ENCODE data around the gene CENPW. TPM values are rescaled to one million over a fixed set of nuclear protein-coding genes. Genes with fewer than 3 reads are reported as not detected.

CENPW gene
- total RNA-seq, 1 experiment from 2014 or later: 15.3 TPM

- no peak for DNase-seq (ENCODE audit: extremely low read depth, low read depth)
Measured at GRCh38 chr6:126372626-126373025, 32.7 kb downstream of the CENPW start.

DNA sequence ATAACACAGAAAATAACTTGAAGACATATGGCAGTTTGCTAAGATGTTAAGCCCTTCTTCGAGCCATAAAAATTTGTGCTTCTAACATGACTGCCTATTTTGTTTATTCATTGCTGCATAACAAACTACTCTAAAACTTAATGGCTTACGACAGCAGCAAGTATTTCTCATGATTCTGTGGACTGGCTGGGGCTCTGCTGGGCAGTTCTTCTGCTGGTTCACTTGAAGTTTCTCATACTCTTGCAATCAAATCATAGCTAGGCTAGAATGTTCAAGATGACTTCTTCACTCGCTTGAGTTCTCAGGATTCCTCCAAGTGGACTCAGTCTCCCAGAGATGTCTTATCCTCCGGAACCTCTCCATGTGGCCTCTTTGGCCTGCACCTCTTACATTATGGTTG lies 33.4 kb downstream of the CENPW start:
- no peak for DNase-seq (ENCODE audit: extremely low read depth, low read depth)

DNA sequence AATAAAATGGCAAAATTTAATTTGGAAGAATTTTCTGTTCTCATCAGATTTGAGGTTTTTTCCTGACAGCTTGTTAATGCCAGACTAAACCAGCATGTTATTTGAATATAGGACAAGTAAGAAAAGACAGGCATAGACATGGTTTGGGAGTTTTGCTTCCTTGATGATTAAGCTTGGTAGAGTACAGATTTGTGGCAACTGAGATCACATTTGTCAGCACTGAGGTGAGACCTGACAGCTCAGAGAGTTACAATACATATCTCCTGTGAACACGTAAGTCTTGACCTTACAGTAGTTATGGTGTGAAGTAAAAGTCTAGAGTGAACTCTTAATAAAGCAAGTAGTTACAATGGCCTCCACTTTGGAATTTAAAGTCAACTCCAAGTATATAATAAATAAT lies 34.5 kb downstream of the CENPW start:
- no peak for DNase-seq (ENCODE audit: extremely low read depth, low read depth)

DNA sequence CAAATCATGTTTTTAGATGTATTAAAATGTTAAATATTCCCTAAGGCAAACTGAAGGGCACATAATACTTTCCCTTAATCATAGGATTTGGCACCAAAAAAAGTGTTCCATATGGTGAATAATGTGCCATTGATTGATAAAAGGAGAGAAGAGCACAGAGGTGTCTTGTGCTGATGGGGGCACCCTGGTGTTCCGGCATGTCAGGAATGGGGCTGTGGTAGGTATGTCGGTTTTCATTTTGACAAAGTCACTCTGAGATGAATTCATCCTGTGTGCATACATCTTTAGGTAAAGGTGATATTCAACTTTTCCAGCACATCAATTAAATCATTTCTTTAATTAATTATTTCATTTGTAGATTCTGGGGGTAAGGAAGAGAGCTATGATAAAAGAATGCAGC lies 36.8 kb downstream of the CENPW start:
- no peak for DNase-seq (ENCODE audit: extremely low read depth, low read depth)

- DNase-seq (ENCODE audit: extremely low read depth, low read depth): no peak
Measured at GRCh38 chr6:126377594-126378153, 37.8 kb downstream of the CENPW start.

DNA sequence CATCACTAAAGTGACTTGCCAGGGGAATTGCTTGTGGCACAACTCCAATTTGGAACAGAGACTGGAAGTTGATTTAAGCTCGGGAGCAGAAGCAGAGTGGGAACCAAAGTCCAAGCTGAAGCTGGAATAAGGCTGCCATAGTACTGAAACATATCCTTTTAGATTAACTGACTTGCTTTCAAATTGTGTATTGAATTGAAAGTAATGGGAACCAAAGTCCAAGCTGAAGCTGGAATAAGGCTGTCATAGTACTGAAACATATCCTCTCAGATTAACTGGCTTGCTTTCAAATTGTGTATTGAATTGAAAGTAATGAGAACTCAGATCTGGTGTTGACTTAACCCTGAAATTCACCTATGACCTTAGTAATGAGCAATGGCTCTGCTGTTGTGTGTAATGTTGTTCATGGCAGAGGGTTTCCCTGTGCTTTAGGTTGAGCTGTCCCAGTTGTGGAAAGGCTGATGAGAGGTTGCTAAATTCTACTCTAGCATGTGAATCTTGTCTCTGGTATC lies 40.2 kb downstream of the CENPW start:
- no peak for DNase-seq (ENCODE audit: extremely low read depth, low read depth)

DNA sequence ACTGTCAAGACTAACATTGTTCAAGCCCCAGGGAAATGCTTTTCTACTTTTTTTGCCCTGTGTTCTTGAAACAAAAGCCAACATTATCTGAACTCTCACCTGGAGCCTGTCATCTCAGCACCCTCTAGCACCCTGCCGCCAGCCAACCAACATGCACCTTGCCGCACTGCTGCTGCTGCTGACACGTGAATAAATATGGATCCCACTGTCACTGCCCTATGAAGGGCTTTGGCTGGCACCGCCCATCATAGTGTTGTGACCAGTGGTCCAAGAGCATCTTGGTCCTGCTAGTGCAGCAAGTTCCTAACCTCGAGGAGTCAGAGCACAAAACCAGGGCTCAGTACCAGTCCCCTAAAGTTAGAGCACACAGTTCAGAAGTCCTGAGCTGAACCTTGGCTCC lies 41.6 kb downstream of the CENPW start:
- DNase-seq (ENCODE audit: extremely low read depth, low read depth): no peak

DNA sequence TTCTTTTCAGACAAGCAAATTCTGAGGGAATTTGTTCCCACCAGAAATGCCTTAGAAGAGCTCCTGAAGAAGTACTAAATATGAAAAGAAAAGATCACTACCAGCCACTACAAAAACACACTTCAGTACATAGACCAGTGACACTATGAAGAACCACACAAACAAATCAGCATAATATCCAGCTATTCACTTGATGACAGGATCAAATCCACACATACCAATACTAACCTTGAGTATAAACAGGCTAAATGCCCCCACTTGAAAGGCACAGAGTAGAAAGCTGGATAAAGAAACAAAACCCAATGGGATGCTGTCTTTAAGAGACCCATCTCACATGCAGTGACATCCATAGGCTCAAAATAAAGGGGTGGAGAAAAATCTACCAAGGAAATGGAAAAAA lies 43.3 kb downstream of the CENPW start:
- DNase-seq (ENCODE audit: extremely low read depth, low read depth): no peak

DNA sequence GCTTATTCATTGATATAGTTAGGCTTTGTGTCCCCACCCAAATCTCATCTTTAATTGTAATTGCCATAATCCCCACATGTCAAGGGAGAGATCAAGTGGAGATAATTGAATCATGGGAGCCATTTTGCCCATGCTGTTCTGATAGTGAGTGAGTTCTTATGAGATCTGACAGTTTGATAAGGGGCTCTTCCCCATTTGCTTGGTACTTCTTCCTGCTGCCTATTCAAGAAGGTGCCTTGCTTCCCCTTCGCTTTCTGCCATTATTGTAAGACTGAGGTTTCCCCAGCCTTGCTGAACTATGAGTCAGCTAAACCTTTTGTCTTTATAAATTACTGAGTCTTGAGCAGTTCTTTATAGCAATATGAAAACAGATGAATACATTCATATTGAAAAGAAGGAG lies 45.6 kb downstream of the CENPW start:
- DNase-seq (ENCODE audit: extremely low read depth, low read depth): no peak

- DNase-seq (ENCODE audit: extremely low read depth, low read depth): no peak
Measured at GRCh38 chr6:126388104-126388598, 48.2 kb downstream of the CENPW start.

GRCh38 chr6:126396131-126396530 lies 56.2 kb downstream of the CENPW start:
- no peak for DNase-seq (ENCODE audit: extremely low read depth, low read depth)
